GM18505 (cell line): ENCODE measurements around the gene ADGRA1.
"Not testable (repeated sequence)": the region's sequence is repeated elsewhere in the genome, so short reads cannot be mapped to it uniquely, and the experiment has no call there.

ENCODE experiments used
- ATAC-seq: cut with Tn5 transposase; IDR thresholded peaks from one replicate; pipeline ENCODE4 v1.9.1; 2021; ENCODE audit not compliant: unreplicated experiment
- POLR2A ChIP-seq: IDR thresholded peaks from 4 replicates; pipeline ENCODE4 v1.6.1; 2011; ENCODE audit warnings: borderline replicate concordance; ENCODE audit not compliant: insufficient read depth, insufficient read length; ENCODE audit errors: extremely low read depth

The ADGRA1 gene

DNA sequence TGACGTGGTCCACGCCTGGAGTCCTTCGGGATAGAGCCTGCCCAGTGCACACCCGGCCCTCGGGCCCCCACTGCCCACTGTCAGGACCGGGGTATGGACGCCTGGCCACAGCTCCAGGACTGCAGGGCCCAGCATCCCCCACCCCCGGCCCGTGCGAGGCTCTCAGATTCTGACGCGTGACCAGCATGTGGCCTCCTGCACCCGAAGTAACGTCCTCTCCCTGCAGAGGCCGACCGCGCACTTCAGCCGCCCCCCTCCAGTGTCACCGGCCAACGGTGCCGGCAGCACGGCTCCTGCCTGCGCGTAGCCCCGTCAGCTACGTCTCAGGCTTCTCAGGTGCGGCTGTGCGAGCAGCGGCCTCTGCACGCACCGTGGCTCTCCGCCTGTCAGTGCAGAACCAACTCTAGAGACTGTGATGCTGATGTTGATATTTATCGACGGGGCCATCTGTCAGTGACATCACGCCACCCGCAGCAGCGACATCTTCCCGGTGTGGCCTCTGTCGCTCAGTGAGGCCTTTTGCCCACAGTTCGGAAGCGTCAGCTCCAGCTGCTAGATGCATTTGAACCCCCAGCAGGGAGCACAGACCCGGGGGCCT is 40.1 kb upstream of the ADGRA1 start:
- TF ChIP-seq POLR2A: no peak
- ATAC-seq: no peak

DNA sequence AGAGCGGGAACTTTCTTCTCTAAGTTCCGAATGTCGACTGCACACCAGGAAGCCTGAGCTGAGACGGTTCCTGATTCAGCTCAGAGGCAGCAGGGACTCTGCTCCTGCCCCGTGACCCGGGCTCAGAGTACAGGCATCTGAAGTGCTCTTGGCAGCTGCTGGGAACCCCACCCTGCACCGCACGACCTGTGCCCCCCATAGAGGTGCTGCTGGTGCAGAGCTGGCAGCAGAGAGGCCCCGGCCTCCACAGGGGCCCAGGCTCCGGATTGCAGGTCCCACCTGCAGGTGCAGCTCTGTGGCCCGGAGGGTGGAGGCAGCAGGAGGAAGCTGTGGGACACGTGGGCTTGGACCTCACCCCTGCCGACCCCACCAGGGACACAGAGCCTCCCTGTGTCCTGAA is 39.5 kb upstream of the ADGRA1 start:
- ATAC-seq: no peak
- TF ChIP-seq POLR2A: no peak

GRCh38 chr10:133048926-133049325 is 38.8 kb upstream of the ADGRA1 start:
- no peak for ATAC-seq
- TF ChIP-seq POLR2A: no peak

DNA sequence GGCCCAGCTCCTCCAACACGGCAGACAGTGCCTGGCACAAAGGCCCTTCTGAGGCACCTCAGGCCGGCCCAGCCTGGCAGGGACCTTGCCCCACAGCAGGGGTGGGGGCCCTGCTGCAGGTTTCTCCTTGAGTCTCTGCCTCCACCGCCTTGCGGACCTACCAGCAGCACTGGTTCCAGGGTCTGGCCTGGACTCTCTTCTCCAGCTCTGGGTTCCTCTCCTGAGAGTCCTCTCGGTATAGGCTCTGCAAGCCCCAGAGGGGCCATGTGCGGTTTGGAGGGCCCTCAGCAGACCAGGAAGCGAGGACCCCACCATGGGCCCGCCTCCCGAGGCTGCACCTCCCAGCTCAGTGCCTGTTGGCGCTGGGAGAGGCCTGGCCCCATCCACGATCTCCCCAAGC is 38.1 kb upstream of the ADGRA1 start:
- TF ChIP-seq POLR2A: no peak
- ATAC-seq: no peak

DNA sequence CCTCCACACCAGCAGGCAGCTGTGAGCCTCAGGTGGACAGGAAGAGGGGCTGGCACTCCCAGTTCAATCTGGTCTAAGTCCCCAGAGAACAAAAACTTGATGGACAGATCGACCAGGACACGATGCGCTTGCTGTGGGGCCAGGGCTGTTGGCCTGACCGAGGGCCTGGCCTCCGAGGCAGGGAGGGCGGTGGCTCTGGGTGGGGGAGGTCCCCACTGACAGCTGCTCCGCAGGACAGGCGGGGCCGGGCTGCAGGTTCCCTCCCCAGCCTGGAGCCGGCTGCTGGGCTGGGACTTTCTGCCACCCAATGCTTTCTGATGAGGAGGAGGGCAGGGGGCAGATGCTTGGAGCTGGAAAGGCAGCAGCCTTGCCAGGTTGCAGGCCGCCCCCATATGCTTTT is 37.4 kb upstream of the ADGRA1 start:
- ATAC-seq: no peak
- TF ChIP-seq POLR2A: no peak

DNA sequence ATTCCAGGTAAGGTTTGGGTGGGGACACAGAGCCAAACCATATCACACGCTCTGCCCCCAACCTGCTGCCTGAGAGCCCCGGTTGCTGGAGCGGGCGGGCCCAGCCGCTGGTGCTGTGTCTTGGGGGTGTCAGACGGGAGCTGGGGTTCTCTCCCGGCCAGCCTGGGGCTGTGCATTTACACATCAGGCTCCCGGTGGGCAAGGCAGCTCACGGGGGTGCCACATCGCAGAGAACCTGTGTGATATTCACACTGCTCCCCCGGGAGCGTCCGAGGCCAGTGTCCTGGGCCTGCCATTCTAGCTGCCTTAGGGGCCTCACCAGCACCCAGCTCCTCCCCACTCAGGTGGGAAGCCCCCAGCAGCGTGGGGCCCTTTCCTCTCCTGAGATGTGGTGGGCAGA is 35.6 kb upstream of the ADGRA1 start:
- no peak for ATAC-seq
- TF ChIP-seq POLR2A: no peak

- ATAC-seq: not testable (repeated sequence)
These were observed 34.1 kb upstream of the ADGRA1 start for GRCh38 chr10:133053527-133054133.

DNA sequence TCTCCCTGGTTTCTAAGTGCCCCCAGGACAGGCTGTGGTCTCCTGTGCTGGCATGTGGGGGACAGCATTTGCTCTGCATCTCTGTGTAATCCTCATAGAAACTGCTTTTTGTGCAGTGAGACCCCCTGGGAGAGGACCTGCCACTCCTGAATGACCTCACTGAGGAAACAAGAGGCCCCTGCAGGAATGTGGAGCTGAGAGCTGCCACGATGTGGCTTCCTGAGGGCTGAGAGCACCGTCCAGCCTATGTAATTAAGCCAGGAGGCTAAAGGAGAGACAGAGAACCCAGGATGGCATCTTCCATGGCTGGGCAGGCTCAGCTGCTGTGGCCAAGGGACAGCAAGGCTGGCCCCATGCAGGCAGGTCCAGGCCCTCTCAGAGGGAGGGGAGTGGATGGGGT is 32.3 kb upstream of the ADGRA1 start:
- no peak for TF ChIP-seq POLR2A
- no peak for ATAC-seq

DNA sequence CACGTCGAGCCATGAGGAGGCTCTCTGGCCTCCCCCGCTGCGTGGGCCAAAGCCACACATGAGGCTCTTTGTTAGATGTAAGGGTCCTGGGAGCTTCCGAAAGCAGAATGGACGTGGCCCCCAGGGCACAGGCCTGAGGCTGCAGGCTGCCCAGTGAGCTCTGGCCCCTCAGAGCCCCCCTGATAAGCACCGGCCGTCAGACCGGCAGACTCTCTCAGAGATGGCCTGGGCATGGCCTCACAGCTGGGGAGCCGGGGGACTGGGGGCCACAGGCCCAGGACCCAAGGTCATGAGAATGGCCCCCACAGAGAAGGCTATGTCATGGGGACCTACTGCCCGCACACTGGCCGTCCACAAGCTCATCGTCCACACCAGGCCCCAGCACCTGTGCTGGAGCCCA is 31.7 kb upstream of the ADGRA1 start:
- no peak for ATAC-seq
- TF ChIP-seq POLR2A: no peak

- TF ChIP-seq POLR2A: no peak
These were observed 31.0 kb upstream of the ADGRA1 start for GRCh38 chr10:133056651-133057178.

DNA sequence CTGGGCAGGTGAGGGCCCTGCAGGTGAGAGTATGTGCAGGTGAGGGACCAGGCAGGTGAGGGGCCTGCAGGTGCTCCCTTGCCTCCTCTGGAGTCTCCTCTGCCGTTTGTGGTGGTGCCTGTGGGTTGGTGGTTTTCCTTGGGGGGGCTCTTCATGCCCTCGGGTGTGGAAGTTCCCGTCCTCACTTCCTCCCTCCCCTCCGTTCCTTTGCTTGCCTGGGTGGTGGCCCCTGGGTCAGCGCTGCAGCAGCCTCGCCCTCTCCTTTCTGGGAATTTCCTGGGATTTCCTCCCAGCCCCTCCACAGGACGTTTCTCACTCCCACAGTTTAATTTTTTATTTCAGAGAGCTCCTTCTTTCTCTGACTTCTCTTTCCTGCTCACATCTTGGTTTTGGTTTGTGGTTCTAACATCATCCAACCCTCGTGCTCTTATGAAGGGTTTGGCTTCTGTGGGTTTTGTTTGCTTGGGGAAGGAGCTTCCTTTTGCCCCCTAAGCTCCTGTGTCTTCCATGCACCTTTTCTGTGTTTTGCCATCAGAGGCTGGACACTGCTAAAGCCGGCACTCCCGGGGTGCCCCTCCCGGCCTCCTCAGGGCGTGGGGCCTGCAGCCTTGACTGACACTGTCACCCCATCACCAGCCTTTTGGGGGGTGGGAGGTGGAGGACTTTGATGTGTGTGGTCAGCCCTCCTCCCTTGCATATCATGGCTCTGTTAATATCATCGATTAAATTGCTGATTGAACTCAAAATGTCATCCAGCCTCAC is 29.2 kb upstream of the ADGRA1 start:
- no peak for TF ChIP-seq POLR2A

More at GRCh38 chr10:133056651-133057178, 31.0 kb upstream of the ADGRA1 start:
- ATAC-seq: no peak

GRCh38 chr10:133059093-133059470 is 28.6 kb upstream of the ADGRA1 start:
- TF ChIP-seq POLR2A: no peak
- ATAC-seq: no peak

More for the DNA sequence above, 29.2 kb upstream of the ADGRA1 start:
- no peak for ATAC-seq

GRCh38 chr10:133059571-133059970 is 28.2 kb upstream of the ADGRA1 start:
- no peak for TF ChIP-seq POLR2A
- ATAC-seq: no peak

- no peak for TF ChIP-seq POLR2A
These were observed 27.7 kb upstream of the ADGRA1 start for GRCh38 chr10:133060022-133060421.

More at GRCh38 chr10:133060022-133060421, 27.7 kb upstream of the ADGRA1 start:
- ATAC-seq: no peak
